Activated naive CD8-positive, alpha-beta T cell treated with anti-CD3 and anti-CD28 coated beads for 36 hours (primary cell): ENCODE measurements around the gene ABI1. TPM values are rescaled to one million over a fixed set of nuclear protein-coding genes. Genes with fewer than 3 reads are reported as not detected.
"Not testable (repeated sequence)": the region's sequence is repeated elsewhere in the genome, so short reads cannot be mapped to it uniquely, and the experiment has no call there.

ENCODE experiments used
- DNase-seq: peaks from one replicate; pipeline ENCODE4 v3.0.0; 2021
- H3K27ac Mint-ChIP-seq: one replicate; pipeline ENCODE4 v1.8.0; 2022; ENCODE audit warnings: mild to moderate bottlenecking, moderate library complexity, mixed read lengths
- H3K27me3 Mint-ChIP-seq: one replicate; pipeline ENCODE4 v1.8.0; 2022; ENCODE audit warnings: mild to moderate bottlenecking, mixed read lengths
- H3K36me3 Mint-ChIP-seq: one replicate; pipeline ENCODE4 v1.8.0; 2021; ENCODE audit warnings: mild to moderate bottlenecking, mixed read lengths
- H3K4me1 Mint-ChIP-seq: one replicate; pipeline ENCODE4 v1.8.0; 2021; ENCODE audit warnings: mixed read lengths
- H3K4me3 Mint-ChIP-seq: one replicate; pipeline ENCODE4 v1.8.0; 2022; ENCODE audit warnings: mild to moderate bottlenecking, moderate library complexity, mixed read lengths
- H3K9me3 Mint-ChIP-seq: one replicate; pipeline ENCODE4 v1.8.0; 2022; ENCODE audit warnings: mixed read lengths
- total RNA-seq, 2 experiments: library from RNA; stranded (reverse); gene quantifications; one replicate each; pipeline ENCODE4 v1.2.3, GENCODE V29; 2021

Gene ABI1
- 10 to 100 TPM; 31.4 to 31.7 TPM for total RNA-seq

GRCh38 chr10:26860443-26861204, at the start of gene ABI1:
TSS of gene ABI1 (minus strand) at chr10:26860958. CDS start at chr10:26860863, 95 bp downstream.
- Mint-ChIP-seq H3K4me3 (peak within 1 kb of the TSS; percentile 96), H3K27me3 (peaks cover 10% of the 10 kb centered on the region), H3K27ac (peak within 1 kb of the TSS; percentile 98), H3K4me1 (peaks cover 29% of the 10 kb centered on the region), H3K36me3 (no peaks in the 10 kb centered on the region), H3K9me3 (no peaks in the 10 kb centered on the region)
- peak; percentile 96 for DNase-seq

- H3K4me3 Mint-ChIP-seq = no peak overlapping the region
- no peaks in the 10 kb centered on the region for H3K36me3 Mint-ChIP-seq
- no peaks in the 10 kb centered on the region for H3K9me3 Mint-ChIP-seq
- no peak overlapping the region for H3K27ac Mint-ChIP-seq
- no peaks in the 10 kb centered on the region for H3K27me3 Mint-ChIP-seq
- DNase-seq = no peak
- H3K4me1 Mint-ChIP-seq = no peaks in the 10 kb centered on the region
Observed at GRCh38 chr10:26909753-26910152, 49.0 kb upstream of the ABI1 start.

GRCh38 chr10:26905253-26905781, 44.6 kb upstream of the ABI1 start:
- H3K27me3 Mint-ChIP-seq, H3K4me1 Mint-ChIP-seq, H3K4me3 Mint-ChIP-seq, DNase-seq, H3K9me3 Mint-ChIP-seq, H3K27ac Mint-ChIP-seq, H3K36me3 Mint-ChIP-seq: not testable (repeated sequence)

- no peaks in the 10 kb centered on the region for H3K36me3 Mint-ChIP-seq
- H3K9me3 Mint-ChIP-seq = no peaks in the 10 kb centered on the region
- no peak overlapping the region for H3K4me3 Mint-ChIP-seq
- DNase-seq = no peak
- no peak overlapping the region for H3K27ac Mint-ChIP-seq
- H3K27me3 Mint-ChIP-seq = no peaks in the 10 kb centered on the region
- H3K4me1 Mint-ChIP-seq = no peaks in the 10 kb centered on the region
Observed at GRCh38 chr10:26903431-26904217, 42.9 kb upstream of the ABI1 start.

- H3K36me3 Mint-ChIP-seq, DNase-seq, H3K27ac Mint-ChIP-seq, H3K4me1 Mint-ChIP-seq, H3K4me3 Mint-ChIP-seq: not testable (repeated sequence)
- peaks cover 11% of the 10 kb centered on the region for H3K9me3 Mint-ChIP-seq
- peaks cover 12% of the 10 kb centered on the region for H3K27me3 Mint-ChIP-seq
Observed at GRCh38 chr10:26892306-26892923, 31.7 kb upstream of the ABI1 start.

GRCh38 chr10:26890956-26891355, 30.2 kb upstream of the ABI1 start:
- Mint-ChIP-seq H3K27ac (no peak overlapping the region), H3K27me3 (peaks cover 5% of the 10 kb centered on the region), H3K9me3 (peaks cover 11% of the 10 kb centered on the region), H3K4me1 (no peaks in the 10 kb centered on the region), H3K36me3 (no peaks in the 10 kb centered on the region), H3K4me3 (no peak overlapping the region)
- DNase-seq = peak; percentile 52

- H3K4me1 Mint-ChIP-seq = no peaks in the 10 kb centered on the region
Observed at GRCh38 chr10:26887611-26888215, 27.0 kb upstream of the ABI1 start.

GRCh38 chr10:26881600-26882331, 21.0 kb upstream of the ABI1 start:
- H3K36me3 Mint-ChIP-seq = no peaks in the 10 kb centered on the region
- no peaks in the 10 kb centered on the region for H3K9me3 Mint-ChIP-seq
- H3K27ac Mint-ChIP-seq = no peak overlapping the region
- no peak overlapping the region for H3K4me3 Mint-ChIP-seq
- H3K27me3 Mint-ChIP-seq = peaks cover 8% of the 10 kb centered on the region
- no peak for DNase-seq
- peaks cover 2% of the 10 kb centered on the region for H3K4me1 Mint-ChIP-seq

More at GRCh38 chr10:26887611-26888215, 27.0 kb upstream of the ABI1 start:
- Mint-ChIP-seq H3K27me3 (no peaks in the 10 kb centered on the region), H3K4me3 (no peak overlapping the region), H3K36me3 (no peaks in the 10 kb centered on the region), H3K9me3 (peaks cover 5% of the 10 kb centered on the region), H3K27ac (no peak overlapping the region)
- DNase-seq = no peak

GRCh38 chr10:26879744-26880143, 19.0 kb upstream of the ABI1 start:
- no peak overlapping the region for H3K4me3 Mint-ChIP-seq
- H3K4me1 Mint-ChIP-seq = peaks cover 2% of the 10 kb centered on the region
- H3K27ac Mint-ChIP-seq = no peak overlapping the region
- peaks cover 8% of the 10 kb centered on the region for H3K27me3 Mint-ChIP-seq
- no peaks in the 10 kb centered on the region for H3K36me3 Mint-ChIP-seq
- H3K9me3 Mint-ChIP-seq = no peaks in the 10 kb centered on the region
- no peak for DNase-seq

GRCh38 chr10:26870766-26871165, 10.0 kb upstream of the ABI1 start:
- H3K9me3 Mint-ChIP-seq = no peaks in the 10 kb centered on the region
- no peak for DNase-seq
- no peak overlapping the region for H3K27ac Mint-ChIP-seq
- no peaks in the 10 kb centered on the region for H3K27me3 Mint-ChIP-seq
- H3K36me3 Mint-ChIP-seq = no peaks in the 10 kb centered on the region
- no peak overlapping the region for H3K4me3 Mint-ChIP-seq
- H3K4me1 Mint-ChIP-seq = peaks cover 6% of the 10 kb centered on the region

- DNase-seq = peak; percentile 16
- H3K36me3 Mint-ChIP-seq = no peaks in the 10 kb centered on the region
- H3K27ac Mint-ChIP-seq = peak overlapping the region; percentile 17
- H3K4me3 Mint-ChIP-seq = no peak overlapping the region
- H3K4me1 Mint-ChIP-seq = peaks cover 6% of the 10 kb centered on the region
- H3K27me3 Mint-ChIP-seq = no peaks in the 10 kb centered on the region
- H3K9me3 Mint-ChIP-seq = no peaks in the 10 kb centered on the region
Observed at GRCh38 chr10:26869528-26869927, 8.8 kb upstream of the ABI1 start.

GRCh38 chr10:26863351-26864076, 2.8 kb upstream of the ABI1 start:
- H3K4me3 Mint-ChIP-seq = no peak overlapping the region

GRCh38 chr10:26861205-26861998, 644 bp upstream of the ABI1 start:
- no peaks in the 10 kb centered on the region for H3K36me3 Mint-ChIP-seq

More at GRCh38 chr10:26863351-26864076, 2.8 kb upstream of the ABI1 start:
- H3K4me1 Mint-ChIP-seq = peaks cover 12% of the 10 kb centered on the region
- H3K27me3 Mint-ChIP-seq = peaks cover 10% of the 10 kb centered on the region
- no peaks in the 10 kb centered on the region for H3K36me3 Mint-ChIP-seq
- no peaks in the 10 kb centered on the region for H3K9me3 Mint-ChIP-seq
- H3K27ac Mint-ChIP-seq = no peak overlapping the region
- no peak for DNase-seq

More at GRCh38 chr10:26861205-26861998, 644 bp upstream of the ABI1 start:
- Mint-ChIP-seq H3K4me3 (peak overlapping the region; percentile 96), H3K9me3 (no peaks in the 10 kb centered on the region), H3K27ac (peak overlapping the region; percentile 98), H3K4me1 (peaks cover 28% of the 10 kb centered on the region), H3K27me3 (peaks cover 10% of the 10 kb centered on the region)
- no peak for DNase-seq
